ENCODE data around the gene HEG1. TPM values are rescaled to one million over a fixed set of nuclear protein-coding genes. Genes with fewer than 3 reads are reported as not detected.

HEG1 gene
- total and polyA plus RNA-seq, 2 of the 8 experiments (the other 6 are each of a cell fraction or from before 2014, with no cell fraction given) = 5.3 to 9.7 TPM

DNA sequence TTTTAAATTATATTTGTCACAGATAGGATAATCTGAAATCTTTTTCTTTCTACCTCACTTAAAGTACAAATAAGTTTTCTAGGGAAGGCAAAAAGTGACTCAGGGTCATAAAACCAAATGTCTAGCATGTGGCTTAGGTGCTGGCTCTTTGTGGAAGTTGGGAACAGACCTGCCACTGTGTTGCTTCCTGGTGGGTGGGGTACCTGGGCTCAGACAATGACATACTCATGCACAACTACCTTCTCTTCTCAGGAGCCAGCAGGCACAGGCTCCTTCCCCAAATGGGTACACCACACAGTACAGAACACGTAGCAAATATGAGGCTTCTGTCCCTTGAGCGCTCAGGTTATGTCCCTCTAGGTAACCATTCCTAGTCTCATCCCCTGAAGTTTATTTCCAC lies 81.1 kb downstream of the HEG1 start:
- Histone ChIP-seq H3K14ac (ENCODE audit: insufficient read length) (no peak overlapping the region), H2BK120ac (replicated peaks; ENCODE audit: low read depth, low read length) (no peak overlapping the region), H3K36me3 (ENCODE audit: control insufficient read depth in 2 of 4, insufficient read depth in 4 of 4, low read length in 3 of 4) (peaks cover 0 to 4% (median 2%) of the 10 kb centered on the region in 4 experiments; a peak in 3 of 8 replicates), H2BK15ac (ENCODE audit: low read length) (no peak overlapping the region), H3K9ac (replicated peaks in 1 of 4; ENCODE audit: extremely low read depth in 1 of 4, low read depth in 3 of 4, low read length in 3 of 4) (no peak overlapping the region), H2BK20ac (ENCODE audit: low read length) (no peak overlapping the region), H3K56ac (replicated peaks; ENCODE audit: insufficient read length, low read depth, low read length) (no peak overlapping the region), H4K5ac (ENCODE audit: insufficient read length, low read depth, low read length) (no peak overlapping the region), H3K79me1 (ENCODE audit: low read depth, low read length) (no peaks in the 10 kb centered on the region), H3K4ac (replicated peaks; ENCODE audit: insufficient read length, low read depth, low read length) (no peak overlapping the region), H2AFZ (ENCODE audit: low read length) (no peak overlapping the region), H3K79me2 (ENCODE audit: control insufficient read depth in 1 of 2, insufficient read depth in 2 of 2, low read length in 2 of 2) (no peaks in the 10 kb centered on the region), H4K8ac (ENCODE audit: extremely low read depth, insufficient read depth, low read length) (no peak overlapping the region), H4K91ac (replicated peaks; ENCODE audit: insufficient read length, low read length) (no peak overlapping the region), H3K9me3 (ENCODE audit: insufficient read depth in 2 of 2, low read depth in 1 of 2, low read length in 1 of 2) (no peaks in the 10 kb centered on the region), H2BK5ac (ENCODE audit: low read depth, low read length) (no peak overlapping the region), H3K27ac (ENCODE audit: low read depth, low read length) (no peak overlapping the region), H3K18ac (ENCODE audit: extremely low read depth, low read length) (no peak overlapping the region), H2AK5ac (ENCODE audit: low read depth, low read length) (no peak overlapping the region), H3K4me3 (ENCODE audit: extremely low read depth in 1 of 4, insufficient read depth in 2 of 4, low read depth in 3 of 4, low read length in 4 of 4) (no peak overlapping the region), H3K27me3 (replicated peaks in 1 of 4; ENCODE audit: control insufficient read depth in 3 of 4, extremely low read depth in 1 of 4, insufficient read depth in 3 of 4, low read length in 3 of 4) (no peaks in the 10 kb centered on the region), H3K23ac (ENCODE audit: insufficient read length) (no peak overlapping the region), H3K4me1 (replicated peaks in 1 of 4; ENCODE audit: control insufficient read depth in 3 of 4, insufficient read depth in 4 of 4, low read length in 3 of 4) (no peaks in the 10 kb centered on the region), H3K23me2 (ENCODE audit: low read depth, low read length) (no peaks in the 10 kb centered on the region), H2BK12ac (ENCODE audit: low read depth, low read length) (no peak overlapping the region), H4K20me1 (replicated peaks in 1 of 2; ENCODE audit: control insufficient read depth in 1 of 2, insufficient read depth in 2 of 2, low read length in 2 of 2) (no peaks in the 10 kb centered on the region), H3K4me2 (ENCODE audit: insufficient read depth in 1 of 2, low read depth in 2 of 2, low read length in 2 of 2) (no peak overlapping the region)
- no peak for FAIRE-seq
- no peak for DNase-seq (ENCODE audit: low read depth in 1 of 2, low spot score in 2 of 2)
- WGBS, 2 experiments (ENCODE audit: extremely low coverage in 1 of 2, insufficient coverage in 1 of 2, insufficient read length in 1 of 2, insufficient replicate concordance in 2 of 2, low coverage in 1 of 2, low lambda C conversion rate in 2 of 2, missing lambda C conversion rate in 1 of 2) = 95% methylated on average over 2 of the region's 2 CpGs; no CpG with 5 or more reads in 1 of the 2 experiments
- CTCF ChIA-PET (ENCODE audit: partially characterized antibody) = no interaction called here
- POLR2A ChIA-PET (ENCODE audit: partially characterized antibody) = no interaction called here
- TF ChIP-seq RXRA (IDR thresholded peaks at IDR 0.05; ENCODE audit: insufficient read depth, low read depth, low read length) (no peak), HDAC2 (IDR thresholded peaks at IDR 0.05; ENCODE audit: borderline replicate concordance in 1 of 2, low read depth in 2 of 2, low read length in 2 of 2) (no peak), SP2 (IDR thresholded peaks at IDR 0.05; ENCODE audit: low read length) (no peak), CBX5 (IDR thresholded peaks at IDR 0.05; ENCODE audit: low read depth, low read length) (no peak), BACH1 (IDR thresholded peaks at IDR 0.05; ENCODE audit: low read length) (no peak), ZNF274 (IDR thresholded peaks at IDR 0.05; ENCODE audit: borderline replicate concordance, extremely low read depth, low read length) (no peak), CEBPB (IDR thresholded peaks at IDR 0.05; ENCODE audit: low read depth, low read length) (no peak), POU5F1 (IDR thresholded peaks at IDR 0.05; ENCODE audit: low read depth, low read length) (no peak), TBP (IDR thresholded peaks at IDR 0.05; ENCODE audit: low read depth, low read length) (no peak), JUND (IDR thresholded peaks at IDR 0.05; ENCODE audit: low read length) (no peak), RBBP5 (IDR thresholded peaks at IDR 0.05; ENCODE audit: borderline replicate concordance, low read depth, low read length) (no peak), HDAC6 (IDR thresholded peaks at IDR 0.05; ENCODE audit: low read depth, low read length) (no peak), ASH2L (IDR thresholded peaks at IDR 0.05; ENCODE audit: low read length) (no peak), CHD2 (IDR thresholded peaks at IDR 0.05; ENCODE audit: low read length) (no peak), YY1 (IDR thresholded peaks at IDR 0.05; ENCODE audit: low read depth, low read length) (no peak), SRF (IDR thresholded peaks at IDR 0.05; ENCODE audit: low read depth, low read length) (no peak)
- TF ChIP-seq, protein P1, sequence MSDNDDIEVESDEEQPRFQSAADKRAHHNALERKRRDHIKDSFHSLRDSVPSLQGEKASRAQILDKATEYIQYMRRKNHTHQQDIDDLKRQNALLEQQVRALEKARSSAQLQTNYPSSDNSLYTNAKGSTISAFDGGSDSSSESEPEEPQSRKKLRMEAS (IDR thresholded peaks at IDR 0.05) = no peak

Measured in H1 (cell line).